HG02678 (cell line): Measurements from ENCODE around the gene GLG1.

ENCODE experiments used
- ATAC-seq: cut with Tn5 transposase; IDR thresholded peaks from one replicate; pipeline ENCODE4 v1.9.1; 2021; ENCODE audit warnings: mild to moderate bottlenecking, moderate library complexity; ENCODE audit not compliant: unreplicated experiment

GLG1 gene

GRCh38 chr16:74485916-74486315 is 121.0 kb downstream of the GLG1 start:
- ATAC-seq = no peak

- no peak for ATAC-seq
These were observed 126.5 kb downstream of the GLG1 start for GRCh38 chr16:74480150-74481029.

- ATAC-seq = no peak
These were observed 129.7 kb downstream of the GLG1 start for GRCh38 chr16:74477226-74477625.

- ATAC-seq = no peak
These were observed 132.5 kb downstream of the GLG1 start for GRCh38 chr16:74474416-74474815.

- ATAC-seq = no peak
These were observed 134.4 kb downstream of the GLG1 start for GRCh38 chr16:74472540-74472939.

- ATAC-seq = no peak
These were observed 134.9 kb downstream of the GLG1 start for GRCh38 chr16:74472010-74472409.

- ATAC-seq = no peak
These were observed 136.9 kb downstream of the GLG1 start for GRCh38 chr16:74469946-74470478.

GRCh38 chr16:74468807-74469525 is 137.9 kb downstream of the GLG1 start:
- ATAC-seq = no peak

- no peak for ATAC-seq
These were observed 140.0 kb downstream of the GLG1 start for GRCh38 chr16:74466872-74467271.

GRCh38 chr16:74465851-74466685 is 140.8 kb downstream of the GLG1 start:
- no peak for ATAC-seq

- no peak for ATAC-seq
These were observed 141.6 kb downstream of the GLG1 start for GRCh38 chr16:74465281-74465680.

- no peak for ATAC-seq
These were observed 143.0 kb downstream of the GLG1 start for GRCh38 chr16:74463888-74464287.

GRCh38 chr16:74462361-74462760 is 144.6 kb downstream of the GLG1 start:
- no peak for ATAC-seq

GRCh38 chr16:74461826-74462225 is 145.1 kb downstream of the GLG1 start:
- no peak for ATAC-seq

- no peak for ATAC-seq
These were observed 146.4 kb downstream of the GLG1 start for GRCh38 chr16:74460542-74460941.

GRCh38 chr16:74456290-74456625 is 150.7 kb downstream of the GLG1 start:
- ATAC-seq = no peak

GRCh38 chr16:74455619-74456289 is 151.2 kb downstream of the GLG1 start:
- ATAC-seq = no peak

GRCh38 chr16:74455213-74455612 is 151.7 kb downstream of the GLG1 start:
- ATAC-seq = no peak

- ATAC-seq = peak; percentile 89
These were observed 154.8 kb downstream of the GLG1 start for GRCh38 chr16:74451951-74452758.
